Motor neuron (in vitro differentiated cells): ENCODE data around the gene CHD3. TPM values are rescaled to one million over a fixed set of nuclear protein-coding genes. Genes with fewer than 3 reads are reported as not detected.
A peak's percentile ranks its signal among the peaks of the same experiment; 100 is the strongest.

Source experiments
- ATAC-seq, 8 experiments: fragments of 200-7000 bp; cut with Tn5 transposase; replicated peaks in 6 of 8; 2 replicates each; pipeline ENCODE4 v1.8.0; 2021; ENCODE audit warnings: mild to moderate bottlenecking in 8 of 8, moderate library complexity in 8 of 8
- H3K27ac ChIP-seq, 2 donors: fragments of 250-450 bp; sonication (Bioruptor Pico); 2 replicates each; pipeline ENCODE4 v1.9.0; 2021; ENCODE audit warnings: antibody characterized with exemption in 2 of 2, mild to moderate bottlenecking in 2 of 2, moderate library complexity in 1 of 2
- H3K4me1 ChIP-seq, 2 donors: fragments of 250-450 bp; sonication (Bioruptor Pico); replicated peaks in 1 of 2; 2 replicates each; pipeline ENCODE4 v1.6.1; 2021; ENCODE audit warnings: antibody characterized with exemption in 2 of 2, mild to moderate bottlenecking in 2 of 2, moderate library complexity in 1 of 2
- H3K4me3 ChIP-seq, 5 donors: fragments of 250-450 bp; sonication (Bioruptor Pico); 2 replicates each; pipeline ENCODE4 v1.9.0; 2021; ENCODE audit warnings: antibody characterized with exemption in 5 of 5, mild to moderate bottlenecking in 5 of 5, moderate library complexity in 4 of 5
- WGBS, 10 experiments: fragments of 450-650 bp; shearing (Covaris generic); methylation state at CpG; one replicate each; pipeline ENCODE4 v1.0.0; 2022; 5-methylcytosine and 5-hydroxymethylcytosine counted together
- in situ Hi-C, 9 experiments: fragments of 400-800 bp; cut with MboI; loops; one replicate each; pipeline ENCODE4 v1.15.0; 2021; ENCODE audit warnings: low sequenced_read_pairs in 9 of 9, low pct_unique_long_range_greater_than_20kb in 2 of 9; ENCODE audit not compliant: unreplicated experiment in 9 of 9
- total RNA-seq, 8 experiments: library from RNA; unstranded; fragments of 300-600 nt; gene quantifications; 2 replicates each; pipeline versions ENCODE4 v1.2.3 to v1.2.4, GENCODE V29; 2022

The CHD3 gene
- total RNA-seq: 100 to 1,000 TPM in 2 of 8 experiments, 10 to 100 TPM in 6; 56.2 to 294 (median 78.2) TPM

DNA sequence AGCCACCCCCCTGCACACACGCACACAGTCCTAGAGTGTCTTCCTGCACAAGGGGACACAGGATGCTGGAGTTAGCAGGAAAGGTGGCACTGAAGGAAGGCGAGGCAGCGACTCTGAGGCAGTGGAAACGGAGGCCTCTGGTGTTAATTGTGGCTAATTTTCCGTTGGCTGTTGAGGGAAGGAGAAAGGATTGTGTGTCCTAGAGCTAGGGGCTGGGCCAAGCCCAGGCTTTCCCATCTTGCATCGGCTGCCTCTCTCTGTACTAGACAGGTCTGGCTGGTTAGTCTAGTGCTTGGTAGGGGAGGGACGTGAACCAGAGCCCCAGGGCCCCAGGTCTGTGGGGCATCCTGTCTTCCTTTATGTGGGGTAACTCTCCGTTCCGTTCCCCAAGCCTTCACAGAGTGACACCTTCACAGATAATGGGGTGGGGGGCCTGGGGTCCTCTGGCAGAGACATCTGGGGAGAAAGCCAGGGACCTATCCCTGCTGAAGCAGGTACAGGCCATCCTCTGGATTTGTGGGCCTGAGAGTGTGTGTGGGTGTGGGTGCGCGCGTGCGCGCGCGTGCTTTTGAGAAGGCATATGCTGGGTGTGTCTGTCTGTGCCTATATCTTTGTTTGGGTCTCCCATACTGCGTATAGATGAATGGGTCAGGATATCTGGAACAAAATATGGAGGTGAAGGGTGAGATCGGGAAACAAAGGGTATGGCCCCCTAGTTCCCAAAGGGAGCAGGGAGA, at the start of gene CHD3:
CHD3 (plus strand) TSS at position 606 of the 737 bp plus-strand sequence. CDS start 212 bp downstream, outside the sequence.
- ATAC-seq: peak in 3 of 8 experiments; percentile 2 to 3 (median 2)
- in situ Hi-C loops: no loop called here
- WGBS, 10 experiments: 8 to 100% (median 63%) methylated on average over 2 to 14 of the region's 18 CpGs; no CpG with 5 or more reads in 2 of the 10 experiments
- Histone ChIP-seq H3K27ac (peak within 1 kb of the TSS; percentile 81 to 82), H3K4me3 (peak within 1 kb of the TSS; percentile 51 to 99 (median 93)), H3K4me1 (peaks cover 22 to 24% of the 10 kb centered on the region in 2 donors)

DNA sequence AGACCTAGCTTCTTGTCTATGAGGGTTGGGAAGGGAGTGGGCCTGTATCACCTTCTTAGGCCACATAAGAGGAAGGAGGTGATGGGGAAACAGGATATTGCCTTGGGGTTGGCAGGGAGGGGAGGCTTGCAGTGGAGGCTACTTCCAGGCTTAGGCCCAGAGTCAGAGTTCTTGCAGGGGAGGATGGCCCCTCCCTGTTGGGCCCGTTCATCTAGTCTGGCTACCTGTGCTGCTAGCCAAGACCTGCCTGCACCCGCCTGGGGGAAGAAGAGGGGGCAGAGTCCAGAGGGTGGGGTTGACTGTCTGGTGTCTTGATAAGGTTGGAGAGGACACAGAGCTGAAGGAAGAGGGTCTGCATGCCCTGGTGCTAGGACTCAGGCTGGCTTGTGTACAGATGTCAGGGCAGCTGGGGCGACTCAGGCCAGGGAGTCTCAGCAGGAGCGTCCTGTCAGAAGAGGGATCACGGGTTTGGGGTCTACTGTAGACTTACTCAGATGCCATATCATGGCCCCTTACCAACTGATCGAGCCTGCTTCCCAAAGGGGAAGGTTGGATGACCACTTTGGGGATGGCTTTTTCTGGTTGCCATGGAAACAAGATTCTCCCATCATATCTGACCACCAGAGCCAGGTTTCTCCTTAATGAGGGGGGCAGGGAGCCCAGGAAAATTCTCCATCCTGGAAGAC, 49.3 kb upstream of the CHD3 start:
- in situ Hi-C loops: loop anchor here in 1 of 9 experiments (25.0 kb wide), 1 partner anchor 127 kb away; the partner anchor contains the start of genes DNAH2 and EFNB3
- ATAC-seq: no peak
- Histone ChIP-seq H3K27ac (peak overlapping the region; percentile 92 to 97), H3K4me1 (peaks cover 23 to 33% of the 10 kb centered on the region in 2 donors), H3K4me3 (peak overlapping the region; percentile 31 to 44 (median 34))
- WGBS, 10 experiments: 0 to 90% (median 62%) methylated on average over 1 to 4 of the region's 6 CpGs; no CpG with 5 or more reads in 6 of the 10 experiments

DNA sequence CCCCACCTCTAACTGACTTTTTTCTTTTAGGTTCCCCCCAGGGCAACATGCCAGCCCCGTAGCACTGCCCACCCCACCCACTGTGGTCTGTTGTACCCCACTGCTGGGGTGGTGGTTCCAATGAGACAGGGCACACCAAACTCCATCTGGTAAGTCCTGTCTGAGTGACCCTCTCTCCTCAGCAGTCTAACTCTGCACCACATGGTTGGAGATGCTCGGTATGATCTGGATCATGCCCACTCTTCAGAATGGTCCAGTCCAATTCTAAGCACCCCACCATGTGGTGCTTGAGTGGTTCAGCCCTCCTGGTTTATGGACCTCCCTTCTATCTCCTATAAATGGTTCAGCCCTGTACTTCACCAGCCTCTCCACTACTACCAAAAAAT, 48.7 kb upstream of the CHD3 start:
- no peak for ATAC-seq
- H3K4me1 ChIP-seq: peaks cover 23 to 33% of the 10 kb centered on the region in 2 donors
- H3K27ac ChIP-seq: peak overlapping the region; percentile 92 to 97
- in situ Hi-C loops: loop anchor here in 1 of 9 experiments (25.0 kb wide), 1 partner anchor 128 kb away; the partner anchor contains the start of genes DNAH2 and EFNB3
- 80% methylated on average over 1 of the region's 2 CpGs; no CpG with 5 or more reads in 9 of the 10 experiments for WGBS, 10 experiments
- H3K4me3 ChIP-seq: peak overlapping the region in 1 of 5 donors; percentile 5

DNA sequence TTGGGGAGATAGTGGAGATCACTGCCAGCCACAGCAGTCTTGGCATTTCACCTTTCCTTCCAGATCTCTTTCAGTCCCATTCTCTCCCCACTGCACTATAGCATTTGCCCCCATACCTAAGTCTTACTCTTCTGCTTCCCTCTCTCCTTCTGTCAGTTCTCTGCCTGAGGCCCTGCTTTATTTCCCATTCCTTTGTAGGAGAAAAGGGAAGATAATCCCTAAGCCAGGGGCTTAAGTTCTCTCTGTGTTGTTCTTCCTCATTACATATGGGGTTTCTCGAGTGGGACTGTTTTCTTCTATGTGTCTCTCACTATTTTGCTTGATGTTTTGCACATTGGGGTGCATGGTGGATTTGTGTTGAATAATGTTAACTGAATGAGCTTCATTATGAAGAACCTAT, 48.1 kb upstream of the CHD3 start:
- H3K4me3 ChIP-seq: peak overlapping the region in 1 of 5 donors; percentile 5
- WGBS, 10 experiments: 0 to 100% (median 62%) methylated on average over 1 of the region's 1 CpG; no CpG with 5 or more reads in 4 of the 10 experiments
- H3K27ac ChIP-seq: peak overlapping the region in 1 of 2 donors; percentile 94
- H3K4me1 ChIP-seq: peaks cover 28 to 39% of the 10 kb centered on the region in 2 donors
- in situ Hi-C loops: loop anchor here in 1 of 9 experiments (25.0 kb wide), 1 partner anchor 128 kb away; the partner anchor contains the start of genes DNAH2 and EFNB3
- ATAC-seq: no peak

DNA sequence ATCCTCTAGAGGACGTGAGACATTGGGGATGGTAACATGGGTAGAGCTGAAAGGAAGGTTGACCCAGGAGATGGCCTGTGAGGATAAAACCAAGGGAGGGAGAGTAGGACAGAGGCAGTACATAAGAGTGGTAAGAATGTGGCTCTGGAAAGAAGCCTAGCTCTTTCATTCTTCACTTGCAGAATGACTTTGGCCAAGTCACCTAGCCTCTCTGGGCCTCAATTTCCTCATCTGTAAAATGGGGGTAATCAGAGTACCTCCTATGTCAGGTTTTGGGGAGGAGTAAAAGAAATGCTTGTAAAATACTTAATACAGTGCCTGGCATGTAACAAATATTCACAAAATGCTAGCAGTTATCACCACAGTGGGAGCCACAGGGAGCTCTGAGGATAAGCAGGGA, 47.7 kb upstream of the CHD3 start:
- Histone ChIP-seq H3K27ac (peak overlapping the region; percentile 94), H3K4me3 (peak overlapping the region; percentile 54 to 91 (median 71)), H3K4me1 (peaks cover 28 to 40% of the 10 kb centered on the region in 2 donors)
- ATAC-seq: no peak
- 60 to 100% (median 71%) methylated on average over 1 of the region's 1 CpG; no CpG with 5 or more reads in 5 of the 10 experiments for WGBS, 10 experiments
- in situ Hi-C loops: loop anchor here in 1 of 9 experiments (25.0 kb wide), 1 partner anchor 129 kb away; the partner anchor contains the start of genes DNAH2 and EFNB3

GRCh38 chr17:7841396-7841914, 47.1 kb upstream of the CHD3 start:
- Histone ChIP-seq H3K4me3 (peak overlapping the region; percentile 54 to 91 (median 71)), H3K4me1 (peaks cover 28 to 40% of the 10 kb centered on the region in 2 donors), H3K27ac (peak overlapping the region; percentile 94)
- 0% methylated on average over 3 to 4 of the region's 34 CpGs; no CpG with 5 or more reads in 3 of the 10 experiments for WGBS, 10 experiments
- ATAC-seq: peak; percentile 11 to 66 (median 61)
- in situ Hi-C loops: loop anchor here in 1 of 9 experiments (25.0 kb wide), 1 partner anchor 129 kb away; the partner anchor contains the start of genes DNAH2 and EFNB3

- ATAC-seq: peak; percentile 6 to 69 (median 57)
- WGBS, 10 experiments: 0% methylated on average over 5 of the region's 46 CpGs; no CpG with 5 or more reads in 9 of the 10 experiments
- peaks cover 28 to 39% of the 10 kb centered on the region in 2 donors for H3K4me1 ChIP-seq
- in situ Hi-C loops: loop anchor here in 1 of 9 experiments (25.0 kb wide), 1 partner anchor 130 kb away; the partner anchor contains the start of genes DNAH2 and EFNB3
- H3K4me3 ChIP-seq: peak overlapping the region; percentile 54 to 91 (median 71)
- H3K27ac ChIP-seq: peak overlapping the region; percentile 94
These were observed 46.6 kb upstream of the CHD3 start for GRCh38 chr17:7841915-7842379.

DNA sequence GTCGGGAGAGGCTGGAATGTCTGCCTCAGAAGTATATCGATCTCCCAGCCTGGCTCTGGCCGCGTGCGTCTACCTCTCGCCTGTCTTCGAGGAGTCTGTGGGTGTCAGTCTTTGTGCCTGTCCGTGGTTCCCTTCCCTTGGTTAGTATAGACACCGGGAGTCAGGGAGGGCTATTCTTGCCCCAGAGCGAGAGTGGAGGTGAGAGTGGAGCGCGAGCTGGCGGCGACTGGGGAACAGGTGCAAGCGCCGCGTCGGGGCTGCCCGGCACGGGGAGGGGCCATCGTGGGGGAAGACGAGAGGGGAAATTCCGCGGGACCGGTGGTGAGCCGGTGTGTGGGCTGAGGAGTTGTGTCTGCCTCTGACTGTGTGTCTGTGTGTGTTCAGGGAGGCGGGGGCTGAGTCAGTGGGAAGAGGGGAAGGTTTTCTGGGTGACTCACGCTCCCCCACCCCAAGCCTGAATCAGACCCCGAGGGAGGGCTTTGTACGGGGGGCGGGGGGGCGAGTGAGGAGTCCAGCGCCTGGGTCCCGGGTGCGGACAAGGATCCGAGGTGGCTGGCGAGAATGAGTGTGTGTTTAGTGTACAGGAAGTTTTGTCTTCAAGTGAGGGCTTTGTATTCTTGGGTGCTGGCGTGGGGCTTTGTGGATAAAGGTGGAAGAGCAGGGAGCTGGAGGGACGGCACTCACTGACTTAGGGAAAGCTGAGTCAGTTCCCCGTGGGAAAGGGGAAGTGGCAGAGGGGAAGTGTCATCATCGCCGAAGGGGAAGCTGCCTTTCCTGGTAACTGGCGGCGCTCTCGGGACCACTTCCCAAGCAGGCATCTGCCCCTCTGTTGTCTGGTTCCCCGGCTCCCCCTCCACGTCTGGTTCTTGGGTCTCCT, 46.0 kb upstream of the CHD3 start:
- H3K4me1 ChIP-seq: peaks cover 28 to 33% of the 10 kb centered on the region in 2 donors
- 0 to 20% (median 0%) methylated on average over 1 to 5 of the region's 47 CpGs; no CpG with 5 or more reads in 5 of the 10 experiments for WGBS, 10 experiments
- ATAC-seq: peak; percentile 1 to 5 (median 2)
- in situ Hi-C loops: loop anchor here in 1 of 9 experiments (25.0 kb wide), 1 partner anchor 130 kb away; the partner anchor contains the start of genes DNAH2 and EFNB3
- peak overlapping the region; percentile 54 to 91 (median 71) for H3K4me3 ChIP-seq
- H3K27ac ChIP-seq: peak overlapping the region; percentile 94

- ATAC-seq: no peak
- in situ Hi-C loops: loop anchor here in 1 of 9 experiments (25.0 kb wide), 1 partner anchor 131 kb away; the partner anchor contains the start of genes DNAH2 and EFNB3
- peak overlapping the region; percentile 94 for H3K27ac ChIP-seq
- 0 to 20% (median 1%) methylated on average over 2 to 8 of the region's 17 CpGs; no CpG with 5 or more reads in 6 of the 10 experiments for WGBS, 10 experiments
- H3K4me3 ChIP-seq: peak overlapping the region; percentile 54 to 91 (median 71)
- peaks cover 28 to 33% of the 10 kb centered on the region in 2 donors for H3K4me1 ChIP-seq
These were observed 45.4 kb upstream of the CHD3 start for GRCh38 chr17:7843257-7843535.

DNA sequence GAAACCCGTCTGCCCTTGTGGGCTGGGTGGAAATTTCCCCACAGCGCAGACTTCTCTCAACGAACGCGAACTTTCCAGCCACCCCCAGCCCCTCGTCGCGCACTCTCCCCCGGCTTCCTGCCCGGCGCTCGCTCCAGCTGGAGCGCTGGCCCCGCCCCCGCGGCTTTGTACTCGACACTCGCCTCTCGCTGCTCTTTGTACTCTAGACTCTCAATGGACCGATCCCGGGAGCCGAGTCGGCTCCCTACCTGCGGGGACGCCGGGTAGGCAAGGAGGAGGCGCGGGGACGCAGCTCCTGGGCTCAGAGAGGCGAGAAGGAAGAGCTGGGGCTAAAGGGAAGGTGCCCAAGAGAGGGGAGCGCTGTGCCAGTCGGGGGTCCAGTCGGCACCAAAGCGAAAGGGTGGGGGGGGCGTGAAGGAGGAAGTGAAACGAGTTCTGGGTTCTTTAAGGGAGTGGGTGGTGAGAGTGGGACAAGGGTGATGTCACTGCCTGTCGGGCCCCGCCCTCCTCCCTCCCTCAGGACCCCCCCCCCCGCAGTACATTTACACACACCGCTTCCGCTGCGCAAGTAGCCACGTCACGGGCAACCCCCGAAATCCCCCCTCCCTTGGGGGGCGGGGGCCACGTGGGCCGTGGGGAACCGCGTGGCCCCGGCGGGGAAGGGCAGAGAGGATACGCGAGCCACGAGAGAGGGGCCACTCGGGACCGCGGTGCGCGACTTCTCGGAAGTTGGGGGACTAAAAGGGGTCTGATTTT, 44.9 kb upstream of the CHD3 start:
- 0 to 7% (median 0%) methylated on average over 1 to 10 of the region's 61 CpGs; no CpG with 5 or more reads in 5 of the 10 experiments for WGBS, 10 experiments
- peak in 7 of 8 experiments; percentile 2 to 31 (median 6) for ATAC-seq
- in situ Hi-C loops: loop anchor here in 1 of 9 experiments (25.0 kb wide), 1 partner anchor 131 kb away; the partner anchor contains the start of genes DNAH2 and EFNB3
- Histone ChIP-seq H3K4me1 (peaks cover 28 to 33% of the 10 kb centered on the region in 2 donors), H3K4me3 (peak overlapping the region; percentile 54 to 91 (median 71)), H3K27ac (peak overlapping the region; percentile 94)
